Osteocyte (in vitro differentiated cells): ENCODE data around the gene TRAF5. TPM values are rescaled to one million over a fixed set of nuclear protein-coding genes. Genes with fewer than 3 reads are reported as not detected.
A peak's percentile ranks its signal among the peaks of the same experiment; 100 is the strongest.
"Not testable (repeated sequence)": the region's sequence is repeated elsewhere in the genome, so short reads cannot be mapped to it uniquely, and the experiment has no call there.

ENCODE experiments used
- DNase-seq: peaks from one replicate; pipeline ENCODE4 v3.0.0; 2021; ENCODE audit warnings: mixed read lengths; ENCODE audit not compliant: unreplicated experiment; ENCODE audit errors: extremely low spot score
- H3K27ac Mint-ChIP-seq: one replicate; pipeline ENCODE4 v1.8.0; 2021; ENCODE audit warnings: mild to moderate bottlenecking, mixed read lengths; ENCODE audit not compliant: unreplicated experiment
- H3K27me3 Mint-ChIP-seq: one replicate; pipeline ENCODE4 v1.8.0; 2021; ENCODE audit warnings: mixed read lengths; ENCODE audit not compliant: unreplicated experiment
- H3K36me3 Mint-ChIP-seq: one replicate; pipeline ENCODE4 v1.8.0; 2021; ENCODE audit warnings: mixed read lengths; ENCODE audit not compliant: unreplicated experiment
- H3K4me1 Mint-ChIP-seq: one replicate; pipeline ENCODE4 v1.8.0; 2021; ENCODE audit warnings: mixed read lengths; ENCODE audit not compliant: unreplicated experiment
- H3K4me3 Mint-ChIP-seq: one replicate; pipeline ENCODE4 v1.8.0; 2021; ENCODE audit warnings: mild to moderate bottlenecking, moderate library complexity, mixed read lengths; ENCODE audit not compliant: unreplicated experiment
- H3K9me3 Mint-ChIP-seq: one replicate; pipeline ENCODE4 v1.8.0; 2021; ENCODE audit warnings: mixed read lengths; ENCODE audit not compliant: unreplicated experiment
- CTCF ChIP-seq: fragments of 200-600 bp; sonication (generic); IDR thresholded peaks from 2 replicates; pipeline ENCODE4 v1.5.0; 2021; ENCODE audit warnings: antibody characterized with exemption, mild to moderate bottlenecking, moderate library complexity
- total RNA-seq: library from RNA; stranded (reverse); gene quantifications from 2 replicates; pipeline ENCODE4 v1.2.1, GENCODE V29; 2021

The TRAF5 gene
- total RNA-seq, 1 donor from 2014 or later: 45.2 TPM

GRCh38 chr1:211415700-211416099, 89.1 kb downstream of the TRAF5 start:
- Mint-ChIP-seq H3K4me3 (peak overlapping the region; percentile 58), H3K36me3 (no peaks in the 10 kb centered on the region), H3K4me1 (peaks cover 19% of the 10 kb centered on the region), H3K27ac (peak overlapping the region; percentile 78), H3K9me3 (no peaks in the 10 kb centered on the region), H3K27me3 (no peaks in the 10 kb centered on the region)
- DNase-seq: no peak
- no peak for TF ChIP-seq CTCF

GRCh38 chr1:211416246-211416627, 89.6 kb downstream of the TRAF5 start:
- not testable (repeated sequence) for H3K27me3 Mint-ChIP-seq, DNase-seq, H3K36me3 Mint-ChIP-seq, H3K9me3 Mint-ChIP-seq
- Mint-ChIP-seq H3K4me1 (peaks cover 24% of the 10 kb centered on the region), H3K27ac (peak overlapping the region; percentile 78), H3K4me3 (peak overlapping the region; percentile 58)
- peak; percentile 35 for TF ChIP-seq CTCF

- not testable (repeated sequence) for H3K27me3 Mint-ChIP-seq, DNase-seq, H3K9me3 Mint-ChIP-seq, H3K36me3 Mint-ChIP-seq
- Mint-ChIP-seq H3K27ac (peak overlapping the region; percentile 72), H3K4me3 (peak overlapping the region; percentile 57), H3K4me1 (peaks cover 30% of the 10 kb centered on the region)
Observed at GRCh38 chr1:211416628-211417323, 90.1 kb downstream of the TRAF5 start.

GRCh38 chr1:211420389-211420788, 93.8 kb downstream of the TRAF5 start:
- no peak for DNase-seq
- Mint-ChIP-seq H3K36me3 (no peaks in the 10 kb centered on the region), H3K4me3 (no peak overlapping the region), H3K27me3 (no peaks in the 10 kb centered on the region), H3K27ac (peak overlapping the region; percentile 73), H3K4me1 (peaks cover 31% of the 10 kb centered on the region), H3K9me3 (no peaks in the 10 kb centered on the region)
- TF ChIP-seq CTCF: no peak

GRCh38 chr1:211420845-211421454, 94.3 kb downstream of the TRAF5 start:
- no peak for TF ChIP-seq CTCF
- Mint-ChIP-seq H3K4me3 (no peak overlapping the region), H3K4me1 (peaks cover 29% of the 10 kb centered on the region), H3K9me3 (no peaks in the 10 kb centered on the region), H3K27me3 (no peaks in the 10 kb centered on the region), H3K27ac (peak overlapping the region; percentile 73), H3K36me3 (no peaks in the 10 kb centered on the region)
- DNase-seq: no peak
